HG03135 (cell line): ENCODE results near the gene FOXQ1.
"Not testable (repeated sequence)": the region's sequence is repeated elsewhere in the genome, so short reads cannot be mapped to it uniquely, and the experiment has no call there.

Source experiments
- ATAC-seq: cut with Tn5 transposase; IDR thresholded peaks from one replicate; pipeline ENCODE4 v1.9.1; 2021; ENCODE audit warnings: mild to moderate bottlenecking, moderate library complexity; ENCODE audit not compliant: unreplicated experiment

Gene FOXQ1

GRCh38 chr6:1318584-1318983 lies 6.7 kb downstream of the FOXQ1 start:
- ATAC-seq = not testable (repeated sequence)

GRCh38 chr6:1321738-1322137 lies 9.8 kb downstream of the FOXQ1 start:
- no peak for ATAC-seq

- ATAC-seq = no peak
These were observed 10.3 kb downstream of the FOXQ1 start for GRCh38 chr6:1322156-1322555.

GRCh38 chr6:1322696-1323219 lies 10.9 kb downstream of the FOXQ1 start:
- ATAC-seq = no peak

- ATAC-seq = no peak
These were observed 13.0 kb downstream of the FOXQ1 start for GRCh38 chr6:1324936-1325335.

GRCh38 chr6:1325461-1326309 lies 13.8 kb downstream of the FOXQ1 start:
- no peak for ATAC-seq

- ATAC-seq = no peak
These were observed 14.7 kb downstream of the FOXQ1 start for GRCh38 chr6:1326535-1327121.

GRCh38 chr6:1327630-1328029 lies 15.7 kb downstream of the FOXQ1 start:
- ATAC-seq = no peak

- ATAC-seq = no peak
These were observed 16.4 kb downstream of the FOXQ1 start for GRCh38 chr6:1328129-1328800.

- ATAC-seq = no peak
These were observed 17.8 kb downstream of the FOXQ1 start for GRCh38 chr6:1329708-1330107.

GRCh38 chr6:1334684-1335083 lies 22.8 kb downstream of the FOXQ1 start:
- ATAC-seq = no peak

GRCh38 chr6:1335367-1336037 lies 23.6 kb downstream of the FOXQ1 start:
- no peak for ATAC-seq

GRCh38 chr6:1336246-1336843 lies 24.4 kb downstream of the FOXQ1 start:
- no peak for ATAC-seq

- no peak for ATAC-seq
These were observed 25.9 kb downstream of the FOXQ1 start for GRCh38 chr6:1337791-1338190.

GRCh38 chr6:1346101-1346500 lies 34.2 kb downstream of the FOXQ1 start:
- ATAC-seq = no peak

GRCh38 chr6:1346558-1347091 lies 34.7 kb downstream of the FOXQ1 start:
- ATAC-seq = no peak

- no peak for ATAC-seq
These were observed 35.3 kb downstream of the FOXQ1 start for GRCh38 chr6:1347161-1347560.

GRCh38 chr6:1348675-1349074 lies 36.8 kb downstream of the FOXQ1 start:
- ATAC-seq = no peak

GRCh38 chr6:1349655-1350054 lies 37.8 kb downstream of the FOXQ1 start:
- ATAC-seq = no peak

GRCh38 chr6:1351381-1352008 lies 39.6 kb downstream of the FOXQ1 start:
- ATAC-seq = no peak
